Activated T-helper 2 cell treated with anti-CD3 and anti-CD28 coated beads, Interferon-gamma antibody, Interleukin-2, Interleukin-4, amounts not matched to agents 10 μg/mL and 5 μg/mL and 100 μg/mL, durations not matched to agents 14 hours and 24 hours and 36 hours (primary cell): ENCODE data around the gene HAUS3. TPM values are rescaled to one million over a fixed set of nuclear protein-coding genes. Genes with fewer than 3 reads are reported as not detected.

Experiments
- DNase-seq: peaks from one replicate; pipeline ENCODE4 v3.0.0; 2021; ENCODE audit warnings: low spot score
- H3K27ac Mint-ChIP-seq: one replicate; pipeline ENCODE4 v1.8.0; 2021; ENCODE audit warnings: mixed read lengths
- H3K27me3 Mint-ChIP-seq: one replicate; pipeline ENCODE4 v1.8.0; 2021; ENCODE audit warnings: low read depth, mixed read lengths
- H3K36me3 Mint-ChIP-seq: one replicate; pipeline ENCODE4 v1.8.0; 2021; ENCODE audit warnings: low read depth, mixed read lengths
- H3K4me1 Mint-ChIP-seq: one replicate; pipeline ENCODE4 v1.8.0; 2021; ENCODE audit warnings: low read depth, mixed read lengths
- H3K4me3 Mint-ChIP-seq: one replicate; pipeline ENCODE4 v1.8.0; 2021; ENCODE audit warnings: low read depth, mild to moderate bottlenecking, moderate library complexity, mixed read lengths
- H3K9me3 Mint-ChIP-seq: one replicate; pipeline ENCODE4 v1.8.0; 2021; ENCODE audit warnings: mixed read lengths
- intact Hi-C: fragments of 100-400 bp; cut with micrococcal nuclease; formaldehyde crosslinking; loops from one replicate; pipeline ENCODE4 v1.15.1; 2023
- total RNA-seq: library from RNA; stranded (reverse); gene quantifications from 2 replicates; pipeline ENCODE4 v1.2.3, GENCODE V29; 2022

The HAUS3 gene
- total RNA-seq, 1 donor from 2014 or later, result 17.1 TPM

DNA sequence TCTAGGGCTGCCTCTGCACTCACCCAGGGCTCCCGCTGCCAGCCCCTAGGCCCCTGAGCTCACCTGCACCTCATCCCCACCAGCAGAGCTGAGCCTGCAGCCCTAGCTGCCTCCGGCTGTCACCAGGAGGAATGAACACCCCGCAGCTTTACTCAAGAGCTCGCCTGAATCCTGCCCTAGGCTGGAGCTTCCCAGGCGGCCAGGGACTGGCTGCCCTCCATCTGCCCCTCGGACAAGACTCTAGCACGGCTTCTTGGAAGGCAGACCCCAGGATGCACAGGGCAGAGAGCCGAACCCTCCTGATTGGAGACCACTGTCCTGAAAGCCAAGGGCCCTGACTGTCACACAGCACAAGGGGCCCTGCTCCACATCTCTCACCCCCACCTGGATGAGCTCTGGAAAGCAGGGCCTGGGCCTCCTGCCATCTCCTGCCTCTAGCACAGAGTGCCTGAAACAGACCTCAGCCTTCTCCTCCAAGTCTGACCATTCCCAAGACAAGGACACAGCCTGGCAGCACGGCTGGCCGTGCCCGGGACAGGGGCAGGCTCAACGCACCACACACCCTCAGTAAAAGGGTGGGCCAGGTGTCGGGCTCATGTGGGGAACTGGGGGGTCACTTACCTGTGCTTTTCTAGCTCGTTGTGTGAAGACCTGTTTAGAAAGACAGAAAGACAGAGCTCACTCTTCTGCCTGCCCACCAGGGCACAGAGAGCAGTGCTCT, 15.6 kb upstream of the HAUS3 start:
- H3K36me3 Mint-ChIP-seq, result no peaks in the 10 kb centered on the region
- no peaks in the 10 kb centered on the region for H3K9me3 Mint-ChIP-seq
- intact Hi-C loops, result no loop called here
- H3K27ac Mint-ChIP-seq, result no peak overlapping the region
- H3K4me1 Mint-ChIP-seq, result no peaks in the 10 kb centered on the region
- no peaks in the 10 kb centered on the region for H3K27me3 Mint-ChIP-seq
- no peak overlapping the region for H3K4me3 Mint-ChIP-seq
- DNase-seq, result peak; percentile 8

GRCh38 chr4:2256781-2257191, 14.9 kb upstream of the HAUS3 start:
- DNase-seq, result peak; percentile 6
- H3K36me3 Mint-ChIP-seq, result no peaks in the 10 kb centered on the region
- H3K4me1 Mint-ChIP-seq, result no peaks in the 10 kb centered on the region
- H3K9me3 Mint-ChIP-seq, result no peaks in the 10 kb centered on the region
- H3K27ac Mint-ChIP-seq, result no peak overlapping the region
- H3K27me3 Mint-ChIP-seq, result no peaks in the 10 kb centered on the region
- H3K4me3 Mint-ChIP-seq, result no peak overlapping the region
- intact Hi-C loops, result no loop called here

DNA sequence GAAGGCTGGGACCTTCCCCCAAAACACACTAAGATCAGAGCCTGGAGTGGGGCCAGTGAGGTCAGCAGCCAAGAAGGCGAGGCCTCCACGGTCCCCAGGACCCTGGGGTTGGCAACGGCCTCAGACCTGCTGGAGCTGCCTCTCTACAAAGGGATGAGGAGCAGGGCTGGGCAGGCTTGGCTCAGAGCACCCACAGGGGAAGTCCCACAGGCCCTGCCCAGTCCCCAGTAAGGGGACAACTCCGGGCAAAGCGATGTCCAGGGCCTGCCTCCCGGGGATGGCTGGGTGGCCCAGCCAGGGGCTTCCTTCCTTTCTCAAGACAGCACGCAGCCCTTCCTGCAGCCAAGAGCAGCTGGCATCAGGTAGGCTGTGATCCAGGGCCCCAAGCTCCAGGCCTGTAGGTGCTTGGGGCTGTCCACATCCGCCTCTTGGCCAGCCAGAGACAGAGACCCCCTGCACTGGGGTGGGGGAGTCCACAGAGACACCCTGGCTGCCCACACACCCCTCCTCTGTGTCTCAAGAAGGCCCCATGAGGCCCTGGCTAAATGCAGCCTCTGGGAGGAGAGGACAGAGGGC, 14.3 kb upstream of the HAUS3 start:
- Mint-ChIP-seq H3K9me3 (no peaks in the 10 kb centered on the region), H3K27me3 (no peaks in the 10 kb centered on the region), H3K4me3 (no peak overlapping the region), H3K36me3 (no peaks in the 10 kb centered on the region), H3K27ac (no peak overlapping the region), H3K4me1 (no peaks in the 10 kb centered on the region)
- peak; percentile 7 for DNase-seq
- intact Hi-C loops, result no loop called here

DNA sequence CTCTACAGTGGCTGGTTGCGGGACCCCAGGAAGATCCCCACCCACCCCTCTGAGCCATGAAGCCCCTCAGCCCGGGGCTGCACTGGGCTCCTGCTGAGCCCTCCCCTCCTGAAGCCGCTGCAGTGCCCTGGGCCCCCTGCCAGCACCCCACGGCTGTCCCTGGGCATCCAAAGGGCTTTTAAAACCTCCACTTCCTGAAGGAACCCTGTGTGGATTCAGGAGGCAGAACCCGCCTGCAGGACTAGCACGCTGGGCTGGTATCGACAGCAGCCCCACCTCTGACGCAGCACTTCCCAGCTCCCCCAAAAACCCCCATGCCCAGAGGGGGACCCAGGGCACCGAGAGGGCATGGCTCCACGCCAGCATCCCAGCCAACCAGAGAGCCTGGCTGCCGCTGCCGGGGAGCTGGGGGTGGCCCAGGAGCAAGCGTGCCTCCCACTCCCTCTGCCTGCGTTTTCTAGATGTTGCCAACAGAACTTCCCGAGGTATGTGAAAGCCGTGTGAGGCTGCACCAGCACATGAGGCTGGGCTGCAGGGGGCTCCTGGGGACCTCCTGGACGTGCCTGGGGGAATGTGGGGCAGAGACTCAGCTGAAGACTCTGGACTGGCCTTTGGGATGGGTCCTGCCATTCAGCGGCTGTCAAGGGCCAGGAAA, 13.7 kb upstream of the HAUS3 start:
- no peaks in the 10 kb centered on the region for H3K27me3 Mint-ChIP-seq
- no peak overlapping the region for H3K27ac Mint-ChIP-seq
- intact Hi-C loops, result no loop called here
- no peak overlapping the region for H3K4me3 Mint-ChIP-seq
- DNase-seq, result peak; percentile 7
- no peaks in the 10 kb centered on the region for H3K36me3 Mint-ChIP-seq
- no peaks in the 10 kb centered on the region for H3K9me3 Mint-ChIP-seq
- no peaks in the 10 kb centered on the region for H3K4me1 Mint-ChIP-seq

DNA sequence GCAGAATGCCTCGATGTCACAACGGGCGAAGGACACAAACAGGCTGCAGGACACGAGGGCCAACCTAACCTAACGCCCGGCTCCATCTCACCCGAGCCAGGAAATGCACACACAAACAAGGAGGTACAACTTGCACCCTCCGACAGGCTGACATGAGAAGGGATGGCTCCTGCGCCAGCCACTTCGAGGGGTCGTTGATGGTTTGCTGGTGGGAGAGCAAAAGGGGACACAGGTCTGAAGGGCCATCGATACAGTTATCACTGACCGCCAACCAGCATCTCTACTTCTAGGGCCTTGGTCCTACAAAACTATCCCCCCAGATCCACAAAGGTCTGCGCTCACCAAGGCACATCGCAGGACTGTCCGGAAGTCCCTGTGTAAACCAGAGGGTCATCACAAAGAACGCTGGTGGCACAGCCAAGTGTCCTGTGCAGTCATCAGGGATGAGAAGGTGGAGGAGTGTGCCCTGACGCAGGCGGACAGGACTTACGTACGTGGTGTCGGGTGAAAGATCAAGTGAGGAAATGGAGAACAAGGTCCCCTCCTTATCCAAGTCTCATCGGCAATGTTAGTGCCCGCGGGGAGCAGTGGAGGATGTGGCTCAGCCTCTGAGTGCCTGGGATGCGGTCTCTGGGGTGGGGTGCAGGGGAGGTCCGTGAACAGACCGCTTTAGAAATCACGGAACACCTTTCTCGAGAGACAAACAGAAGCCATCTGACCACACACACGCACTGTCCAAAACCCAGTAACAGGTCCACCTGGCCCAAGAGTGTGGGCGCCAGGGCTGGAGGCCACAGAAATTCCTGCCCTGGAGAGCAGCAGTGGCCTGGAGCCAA, 13.0 kb upstream of the HAUS3 start:
- no peaks in the 10 kb centered on the region for H3K27me3 Mint-ChIP-seq
- no peak overlapping the region for H3K4me3 Mint-ChIP-seq
- DNase-seq, result peak; percentile 6
- intact Hi-C loops, result no loop called here
- H3K36me3 Mint-ChIP-seq, result no peaks in the 10 kb centered on the region
- H3K9me3 Mint-ChIP-seq, result no peaks in the 10 kb centered on the region
- H3K4me1 Mint-ChIP-seq, result no peaks in the 10 kb centered on the region
- no peak overlapping the region for H3K27ac Mint-ChIP-seq

DNA sequence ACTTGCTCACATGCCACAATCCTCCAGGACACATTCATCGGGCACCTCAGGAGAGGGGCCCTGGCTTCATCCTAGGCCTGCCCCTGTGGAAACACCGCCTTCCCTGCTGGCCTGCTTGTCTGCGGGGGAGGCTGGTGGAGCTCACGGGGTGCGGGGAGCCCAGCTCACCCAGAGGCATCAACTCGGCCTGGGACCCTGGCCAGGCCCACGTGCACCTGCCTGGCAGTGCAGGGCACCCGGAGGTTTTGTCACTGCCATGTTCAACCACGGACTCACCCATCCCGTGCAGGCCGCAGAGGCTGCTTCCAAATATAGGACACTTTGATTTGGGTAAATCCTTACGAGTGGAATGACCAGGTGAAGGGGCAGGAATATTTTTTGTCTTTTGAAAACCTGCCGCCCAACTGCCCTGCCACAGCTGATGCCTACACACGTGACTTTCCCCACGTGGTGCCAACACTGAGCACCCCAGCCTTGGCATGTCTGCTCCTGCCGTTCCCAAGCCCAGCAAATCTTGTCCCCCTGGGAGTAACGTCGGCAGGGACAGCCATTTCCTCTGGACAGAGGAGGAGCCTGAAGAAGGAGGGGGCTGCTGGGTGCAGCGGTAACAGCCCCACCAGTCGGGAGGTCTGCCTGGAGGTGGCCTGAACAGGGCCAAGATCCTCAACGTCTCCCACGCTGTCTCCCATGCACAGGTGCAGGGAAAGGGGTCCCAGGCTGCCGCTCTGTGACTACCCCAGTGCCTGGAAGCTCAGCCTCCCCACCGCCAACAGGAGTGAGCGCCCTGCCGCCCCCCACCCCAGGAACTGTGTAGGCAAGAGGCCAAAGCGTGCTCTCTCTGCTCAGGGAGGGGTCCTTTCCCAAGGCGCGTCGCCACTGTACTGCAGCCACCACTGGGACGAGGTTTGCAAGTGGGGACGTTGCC, 11.5 kb upstream of the HAUS3 start:
- H3K4me3 Mint-ChIP-seq, result no peak overlapping the region
- H3K27me3 Mint-ChIP-seq, result no peaks in the 10 kb centered on the region
- H3K27ac Mint-ChIP-seq, result no peak overlapping the region
- peak; percentile 7 for DNase-seq
- no peaks in the 10 kb centered on the region for H3K9me3 Mint-ChIP-seq
- intact Hi-C loops, result no loop called here
- no peaks in the 10 kb centered on the region for H3K36me3 Mint-ChIP-seq
- H3K4me1 Mint-ChIP-seq, result no peaks in the 10 kb centered on the region

DNA sequence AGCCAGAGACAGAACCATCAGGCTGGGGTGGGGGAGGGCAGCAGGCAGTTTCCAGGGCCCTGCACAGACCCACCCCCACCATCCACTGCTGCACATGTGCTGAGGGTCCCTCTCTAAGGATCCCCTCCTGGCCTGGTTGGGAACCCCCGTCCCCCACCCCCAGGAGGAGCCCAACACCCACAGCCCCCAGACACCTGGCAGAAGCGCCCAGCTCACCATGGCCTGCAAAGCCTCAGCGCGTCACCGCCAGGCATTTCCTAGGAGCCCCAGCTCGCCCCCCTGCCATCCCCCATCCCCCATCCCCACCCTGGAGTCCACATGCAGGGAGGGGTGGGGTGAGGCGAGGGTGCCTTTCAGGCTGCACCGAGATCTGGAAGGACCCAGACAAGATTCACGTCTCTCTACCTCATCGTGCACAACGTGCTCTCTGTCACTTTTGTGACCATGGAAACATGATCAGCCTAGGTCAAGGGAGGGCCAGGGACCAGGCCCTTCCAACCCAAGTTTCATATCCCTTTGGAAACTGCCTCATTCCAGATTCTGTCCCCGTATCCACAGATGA, 10.7 kb upstream of the HAUS3 start:
- Mint-ChIP-seq H3K9me3 (no peaks in the 10 kb centered on the region), H3K4me1 (no peaks in the 10 kb centered on the region), H3K4me3 (no peak overlapping the region), H3K36me3 (no peaks in the 10 kb centered on the region), H3K27me3 (no peaks in the 10 kb centered on the region), H3K27ac (no peak overlapping the region)
- no peak for DNase-seq
- intact Hi-C loops, result no loop called here

GRCh38 chr4:2251795-2252529, 10.0 kb upstream of the HAUS3 start:
- H3K4me3 Mint-ChIP-seq, result no peak overlapping the region
- intact Hi-C loops, result no loop called here
- no peaks in the 10 kb centered on the region for H3K27me3 Mint-ChIP-seq
- no peak for DNase-seq
- no peaks in the 10 kb centered on the region for H3K9me3 Mint-ChIP-seq
- no peaks in the 10 kb centered on the region for H3K36me3 Mint-ChIP-seq
- no peaks in the 10 kb centered on the region for H3K4me1 Mint-ChIP-seq
- no peak overlapping the region for H3K27ac Mint-ChIP-seq

DNA sequence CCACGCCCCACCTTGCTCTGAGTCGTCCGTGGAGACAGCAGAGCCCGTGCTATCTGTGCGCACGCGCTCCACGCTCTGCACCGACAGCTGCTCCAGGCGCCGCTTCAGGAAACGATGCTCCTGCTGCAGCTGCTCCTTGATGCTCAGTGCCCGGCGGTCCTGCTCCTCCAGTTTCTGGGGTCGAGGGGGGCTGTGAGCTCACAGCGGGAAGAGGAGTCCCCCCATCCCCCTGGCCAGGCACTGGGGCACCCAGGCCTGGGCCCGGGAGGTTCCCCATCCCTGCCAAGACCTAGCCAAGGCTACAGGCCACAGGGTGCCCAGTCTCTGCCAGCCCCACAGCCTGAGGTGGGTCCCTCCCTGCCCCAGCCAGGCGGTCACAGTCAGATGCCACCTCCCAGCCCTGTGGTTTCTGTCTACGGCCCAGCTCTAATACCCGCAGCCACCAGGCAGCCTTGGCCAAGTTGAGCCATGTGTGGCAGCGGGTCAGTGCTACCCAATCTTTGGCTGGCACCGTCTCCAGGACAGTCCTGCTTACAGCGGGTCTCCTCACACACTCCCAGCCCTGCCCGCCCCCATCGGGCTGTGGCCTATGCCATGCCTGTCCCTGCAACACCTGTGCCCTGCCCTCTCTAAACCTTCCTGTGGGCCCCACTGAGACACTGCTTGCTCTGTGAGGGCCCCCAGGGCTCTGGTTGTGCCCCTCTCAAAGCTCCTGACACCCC, 9.3 kb upstream of the HAUS3 start:
- DNase-seq, result peak; percentile 8
- intact Hi-C loops, result no loop called here
- H3K4me1 Mint-ChIP-seq, result no peaks in the 10 kb centered on the region
- no peaks in the 10 kb centered on the region for H3K9me3 Mint-ChIP-seq
- no peak overlapping the region for H3K27ac Mint-ChIP-seq
- H3K36me3 Mint-ChIP-seq, result no peaks in the 10 kb centered on the region
- H3K4me3 Mint-ChIP-seq, result no peak overlapping the region
- H3K27me3 Mint-ChIP-seq, result no peaks in the 10 kb centered on the region

- no peaks in the 10 kb centered on the region for H3K9me3 Mint-ChIP-seq
- no peaks in the 10 kb centered on the region for H3K4me1 Mint-ChIP-seq
- no peak overlapping the region for H3K27ac Mint-ChIP-seq
- H3K36me3 Mint-ChIP-seq, result no peaks in the 10 kb centered on the region
- H3K27me3 Mint-ChIP-seq, result no peaks in the 10 kb centered on the region
- intact Hi-C loops, result no loop called here
- H3K4me3 Mint-ChIP-seq, result no peak overlapping the region
- peak; percentile 7 for DNase-seq
Observed at GRCh38 chr4:2250357-2251072, 8.6 kb upstream of the HAUS3 start.
